Activated gamma-delta T cell (primary cell): Measurements from ENCODE around the gene HNRNPA2B1.

Experiments used
- DNase-seq: peaks from one replicate; lab custom pipeline; 2025; lab: John Stamatoyannopoulos, UW

HNRNPA2B1 gene

DNA sequence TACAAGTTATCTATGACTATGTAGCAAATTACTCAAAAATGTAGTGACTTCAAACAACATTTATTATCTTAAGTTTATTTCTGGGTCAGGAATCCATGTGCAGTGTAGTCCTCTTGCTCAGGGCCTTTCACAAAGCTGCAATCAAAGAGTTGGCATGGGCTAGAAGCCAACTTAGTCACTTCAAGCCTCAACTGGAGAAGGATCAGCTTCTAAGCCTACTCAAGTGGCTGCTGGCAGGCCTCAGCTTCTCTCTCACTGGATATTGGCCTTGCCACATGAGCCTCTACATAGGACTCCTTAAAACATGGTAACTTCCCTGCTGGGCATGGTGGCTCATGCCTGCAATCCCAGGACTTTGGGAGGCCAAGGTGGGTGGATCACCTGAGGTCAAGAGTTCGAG lies 53.5 kb downstream of the HNRNPA2B1 start:
- DNase-seq: no peak

- no peak for DNase-seq
Measured at GRCh38 chr7:26145238-26145637, 55.3 kb downstream of the HNRNPA2B1 start.

DNA sequence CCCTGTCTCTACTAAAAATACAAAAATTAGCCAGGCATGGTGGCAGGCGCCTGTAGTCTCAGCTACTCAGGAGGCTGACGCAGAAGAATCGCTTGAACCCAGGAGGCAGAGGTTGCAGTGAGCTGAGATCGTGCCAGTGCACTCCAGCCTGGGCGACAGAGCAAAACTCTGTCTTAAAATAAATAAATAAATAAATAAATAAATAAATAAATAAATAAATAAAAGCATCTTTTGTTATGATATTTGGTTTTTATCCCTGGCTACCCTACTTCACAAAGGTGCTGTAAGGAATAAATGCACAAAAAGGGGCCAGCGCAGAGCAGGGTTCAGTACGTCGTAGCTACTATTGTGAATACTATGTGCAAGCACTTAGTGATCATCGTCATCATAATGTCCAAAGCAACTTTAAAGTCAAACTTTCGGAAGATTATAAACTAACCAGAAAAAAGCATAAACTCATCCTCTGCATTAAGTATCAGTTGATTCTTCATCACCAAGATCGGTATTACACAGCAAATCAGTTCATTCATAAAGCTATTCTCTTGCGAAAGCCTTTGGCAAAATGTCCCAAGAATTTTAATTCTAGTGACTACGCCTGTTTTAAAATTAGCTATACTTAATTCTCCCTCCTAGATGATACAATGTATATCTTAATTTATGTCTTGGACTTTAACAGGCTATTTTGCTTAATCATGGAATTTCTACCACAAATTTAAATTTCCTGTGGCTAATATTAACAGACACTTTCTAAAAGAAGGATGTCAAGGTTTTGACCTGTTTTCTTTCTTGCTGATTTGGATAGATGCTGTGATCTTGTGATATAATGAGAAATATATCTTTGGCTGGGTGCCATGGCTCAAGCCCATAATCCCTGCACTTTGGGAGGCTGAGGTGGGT lies 56.1 kb downstream of the HNRNPA2B1 start:
- no peak for DNase-seq

DNA sequence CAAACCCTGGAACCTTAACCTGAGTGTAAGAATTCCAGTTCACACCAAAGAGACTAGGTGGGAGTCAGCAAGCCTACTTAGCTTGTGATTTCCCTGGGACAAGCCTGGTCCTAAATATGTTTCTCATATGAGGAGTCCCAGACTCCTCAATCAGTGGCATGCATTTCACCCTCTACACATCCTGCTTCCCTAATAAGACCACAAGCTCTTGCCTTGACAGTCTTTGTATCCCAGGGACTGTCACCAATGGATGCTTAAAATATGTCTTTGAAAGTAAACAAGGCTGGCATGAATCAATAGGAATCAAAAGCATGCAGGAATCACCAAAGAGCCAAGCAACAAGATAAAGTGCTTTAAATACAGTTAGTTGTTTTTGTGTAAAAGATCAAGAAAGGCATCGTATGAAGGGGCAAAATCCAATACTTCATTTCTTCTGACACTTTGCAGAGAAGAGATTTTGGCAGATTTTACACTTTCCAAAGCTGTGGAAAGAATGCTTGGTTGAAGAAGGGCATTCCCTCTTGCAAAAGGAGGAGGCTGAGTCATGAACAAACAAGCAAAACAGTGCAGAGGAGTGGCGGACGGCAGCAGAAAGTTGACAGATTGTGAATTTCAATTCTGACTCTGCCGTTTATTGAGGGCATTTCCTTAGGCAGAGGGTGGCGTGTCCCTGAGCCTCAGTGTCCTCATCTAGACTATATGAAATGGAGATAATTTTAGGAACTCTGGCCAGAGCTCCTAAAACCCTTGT lies 57.1 kb downstream of the HNRNPA2B1 start:
- no peak for DNase-seq

DNA sequence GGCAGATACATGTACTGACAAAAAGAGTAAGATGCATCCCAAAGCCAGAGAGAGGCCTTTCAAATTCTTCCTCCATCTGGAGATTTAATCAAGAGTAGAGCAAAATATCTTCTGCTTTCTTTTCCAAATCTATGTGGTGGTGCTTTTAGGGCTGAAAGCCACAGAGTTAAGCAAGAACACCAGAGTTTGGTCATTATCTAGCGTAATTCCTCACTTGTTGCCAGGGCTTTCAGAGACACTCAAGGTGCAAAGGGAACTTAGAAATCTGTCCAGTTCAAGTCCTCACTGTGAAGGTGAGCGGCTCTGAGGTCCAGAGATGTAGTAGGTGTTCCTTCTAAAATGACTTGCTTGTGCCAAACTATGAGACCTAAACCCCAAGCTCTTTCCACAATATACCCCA lies 59.5 kb downstream of the HNRNPA2B1 start:
- DNase-seq: no peak

DNA sequence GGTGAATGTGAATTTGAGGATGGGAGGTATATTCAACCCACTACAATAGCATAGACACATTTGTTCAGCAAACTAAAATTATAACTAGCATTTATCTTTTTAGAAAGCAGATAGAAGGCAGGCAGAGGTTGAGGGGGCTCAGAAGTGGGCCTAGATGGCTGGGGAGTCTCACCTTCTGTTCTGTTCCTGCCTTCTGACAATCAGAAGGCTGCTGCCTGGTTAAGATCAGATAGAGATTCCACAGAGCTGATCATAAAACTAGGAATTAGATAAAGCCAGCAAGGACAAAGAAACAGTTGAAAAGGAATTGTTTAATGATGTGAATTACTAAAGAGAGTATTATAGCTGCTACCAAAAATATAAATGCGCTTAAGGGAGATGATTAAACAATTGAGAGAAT lies 60.2 kb downstream of the HNRNPA2B1 start:
- DNase-seq: no peak
